ENCODE results near the gene FGF16.

Gene FGF16

DNA sequence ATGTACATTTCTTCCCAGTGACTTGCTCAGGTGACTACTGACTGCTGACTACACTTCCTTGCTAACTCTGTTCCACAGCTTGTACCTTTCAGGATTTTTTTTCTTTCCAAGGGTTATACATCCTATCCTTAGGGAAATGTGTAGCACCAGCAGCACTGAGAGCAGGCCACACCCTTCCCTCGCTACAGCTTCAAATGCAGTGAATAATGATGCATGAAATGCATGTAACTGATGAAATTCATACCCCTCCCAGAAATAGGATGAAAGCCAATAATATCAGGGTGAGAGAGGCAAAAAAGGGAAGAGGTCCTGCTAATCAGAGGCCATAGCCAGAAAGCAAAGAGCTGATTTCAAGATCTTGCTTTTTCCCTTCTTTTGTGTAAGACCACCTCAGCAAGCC, 6.2 kb upstream of the FGF16 start:
- TF ChIP-seq TEAD4 (IDR thresholded peaks at IDR 0.05) = no peak
- no peak for TF ChIP-seq TAF1 (IDR thresholded peaks at IDR 0.05; ENCODE audit: low read depth)
- TF ChIP-seq FOXM1 (IDR thresholded peaks at IDR 0.05; ENCODE audit: borderline replicate concordance, low read depth) = no peak
- TF ChIP-seq, protein P1, sequence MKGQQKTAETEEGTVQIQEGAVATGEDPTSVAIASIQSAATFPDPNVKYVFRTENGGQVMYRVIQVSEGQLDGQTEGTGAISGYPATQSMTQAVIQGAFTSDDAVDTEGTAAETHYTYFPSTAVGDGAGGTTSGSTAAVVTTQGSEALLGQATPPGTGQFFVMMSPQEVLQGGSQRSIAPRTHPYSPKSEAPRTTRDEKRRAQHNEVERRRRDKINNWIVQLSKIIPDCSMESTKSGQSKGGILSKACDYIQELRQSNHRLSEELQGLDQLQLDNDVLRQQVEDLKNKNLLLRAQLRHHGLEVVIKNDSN (IDR thresholded peaks at IDR 0.05) = no peak
- no peak for TF ChIP-seq ZBTB7A (IDR thresholded peaks at IDR 0.05; ENCODE audit: low read depth)
- TF ChIP-seq NFIC (IDR thresholded peaks at IDR 0.05) = no peak
- TF ChIP-seq CREB1 (IDR thresholded peaks at IDR 0.05; ENCODE audit: low read depth) = no peak

DNA sequence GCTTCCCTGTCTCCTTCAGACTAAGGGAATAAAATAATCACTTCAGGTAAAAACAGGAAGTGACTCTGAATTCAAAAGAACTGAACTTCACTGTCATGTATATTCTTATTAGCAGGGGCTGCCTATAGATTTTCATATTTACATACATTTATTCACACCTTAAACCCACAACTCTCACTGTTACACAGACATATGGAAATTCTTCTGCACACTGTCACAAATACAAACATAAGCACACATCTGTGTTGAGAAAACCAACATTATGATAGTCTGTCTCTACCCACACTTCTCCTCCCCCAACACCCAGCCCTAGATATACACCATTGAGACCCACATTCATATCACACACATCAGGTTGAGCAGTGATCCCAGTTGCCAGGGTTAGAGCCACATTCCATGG, 5.7 kb upstream of the FGF16 start:
- TF ChIP-seq YY1 (IDR thresholded peaks at IDR 0.05; ENCODE audit: low read depth) (no peak), FOXM1 (IDR thresholded peaks at IDR 0.05; ENCODE audit: borderline replicate concordance, low read depth) (no peak), ZBTB7A (IDR thresholded peaks at IDR 0.05; ENCODE audit: low read depth) (no peak), RAD21 (IDR thresholded peaks at IDR 0.05; ENCODE audit: low read depth) (no peak), TEAD4 (IDR thresholded peaks at IDR 0.05) (no peak), EGR1 (IDR thresholded peaks at IDR 0.05) (no peak), EP300 (IDR thresholded peaks at IDR 0.05; ENCODE audit: borderline replicate concordance) (no peak), TCF12 (IDR thresholded peaks at IDR 0.05; ENCODE audit: low read depth) (no peak), TAF1 (IDR thresholded peaks at IDR 0.05; ENCODE audit: low read depth) (no peak), CREB1 (IDR thresholded peaks at IDR 0.05; ENCODE audit: low read depth) (no peak), NFIC (IDR thresholded peaks at IDR 0.05) (no peak), CEBPB (IDR thresholded peaks at IDR 0.05) (no peak)
- TF ChIP-seq, protein P2, sequence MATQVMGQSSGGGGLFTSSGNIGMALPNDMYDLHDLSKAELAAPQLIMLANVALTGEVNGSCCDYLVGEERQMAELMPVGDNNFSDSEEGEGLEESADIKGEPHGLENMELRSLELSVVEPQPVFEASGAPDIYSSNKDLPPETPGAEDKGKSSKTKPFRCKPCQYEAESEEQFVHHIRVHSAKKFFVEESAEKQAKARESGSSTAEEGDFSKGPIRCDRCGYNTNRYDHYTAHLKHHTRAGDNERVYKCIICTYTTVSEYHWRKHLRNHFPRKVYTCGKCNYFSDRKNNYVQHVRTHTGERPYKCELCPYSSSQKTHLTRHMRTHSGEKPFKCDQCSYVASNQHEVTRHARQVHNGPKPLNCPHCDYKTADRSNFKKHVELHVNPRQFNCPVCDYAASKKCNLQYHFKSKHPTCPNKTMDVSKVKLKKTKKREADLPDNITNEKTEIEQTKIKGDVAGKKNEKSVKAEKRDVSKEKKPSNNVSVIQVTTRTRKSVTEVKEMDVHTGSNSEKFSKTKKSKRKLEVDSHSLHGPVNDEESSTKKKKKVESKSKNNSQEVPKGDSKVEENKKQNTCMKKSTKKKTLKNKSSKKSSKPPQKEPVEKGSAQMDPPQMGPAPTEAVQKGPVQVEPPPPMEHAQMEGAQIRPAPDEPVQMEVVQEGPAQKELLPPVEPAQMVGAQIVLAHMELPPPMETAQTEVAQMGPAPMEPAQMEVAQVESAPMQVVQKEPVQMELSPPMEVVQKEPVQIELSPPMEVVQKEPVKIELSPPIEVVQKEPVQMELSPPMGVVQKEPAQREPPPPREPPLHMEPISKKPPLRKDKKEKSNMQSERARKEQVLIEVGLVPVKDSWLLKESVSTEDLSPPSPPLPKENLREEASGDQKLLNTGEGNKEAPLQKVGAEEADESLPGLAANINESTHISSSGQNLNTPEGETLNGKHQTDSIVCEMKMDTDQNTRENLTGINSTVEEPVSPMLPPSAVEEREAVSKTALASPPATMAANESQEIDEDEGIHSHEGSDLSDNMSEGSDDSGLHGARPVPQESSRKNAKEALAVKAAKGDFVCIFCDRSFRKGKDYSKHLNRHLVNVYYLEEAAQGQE (IDR thresholded peaks at IDR 0.05; ENCODE audit: low read depth) = no peak
- TF ChIP-seq, protein P3, sequence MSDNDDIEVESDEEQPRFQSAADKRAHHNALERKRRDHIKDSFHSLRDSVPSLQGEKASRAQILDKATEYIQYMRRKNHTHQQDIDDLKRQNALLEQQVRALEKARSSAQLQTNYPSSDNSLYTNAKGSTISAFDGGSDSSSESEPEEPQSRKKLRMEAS (IDR thresholded peaks at IDR 0.05) = no peak

DNA sequence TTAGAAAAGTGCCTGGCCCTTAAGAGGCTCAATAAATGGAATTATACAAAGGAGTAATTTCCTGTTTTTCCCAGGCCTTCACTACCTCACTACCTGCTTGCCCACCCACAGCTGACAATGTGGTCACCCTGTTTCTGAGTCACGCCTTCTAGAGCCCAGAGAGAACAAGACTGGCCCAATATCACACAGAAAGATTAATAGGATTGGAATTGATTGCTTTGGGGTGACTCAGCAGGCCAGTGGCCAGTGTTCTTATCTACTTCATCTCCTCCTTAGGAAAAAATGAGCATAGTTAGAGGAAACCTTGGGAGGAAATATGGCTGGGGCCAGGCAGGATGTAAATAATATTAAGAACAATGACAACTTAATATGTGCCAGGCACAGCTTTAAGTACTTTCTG, 4.5 kb upstream of the FGF16 start:
- no peak for TF ChIP-seq RAD21 (IDR thresholded peaks at IDR 0.05; ENCODE audit: low read depth)
- TF ChIP-seq NFIC (IDR thresholded peaks at IDR 0.05) = no peak
- TF ChIP-seq TCF12 (IDR thresholded peaks at IDR 0.05; ENCODE audit: low read depth) = no peak
- TF ChIP-seq, protein P1 (IDR thresholded peaks at IDR 0.05) = no peak
- TF ChIP-seq EGR1 (IDR thresholded peaks at IDR 0.05) = no peak
- TF ChIP-seq FOXM1 (IDR thresholded peaks at IDR 0.05; ENCODE audit: borderline replicate concordance, low read depth) = no peak
- TF ChIP-seq TEAD4 (IDR thresholded peaks at IDR 0.05) = no peak
- TF ChIP-seq, protein P3 (IDR thresholded peaks at IDR 0.05) = no peak
- TF ChIP-seq CREB1 (IDR thresholded peaks at IDR 0.05; ENCODE audit: low read depth) = no peak
- no peak for TF ChIP-seq EP300 (IDR thresholded peaks at IDR 0.05; ENCODE audit: borderline replicate concordance)
- no peak for TF ChIP-seq ZBTB7A (IDR thresholded peaks at IDR 0.05; ENCODE audit: low read depth)

DNA sequence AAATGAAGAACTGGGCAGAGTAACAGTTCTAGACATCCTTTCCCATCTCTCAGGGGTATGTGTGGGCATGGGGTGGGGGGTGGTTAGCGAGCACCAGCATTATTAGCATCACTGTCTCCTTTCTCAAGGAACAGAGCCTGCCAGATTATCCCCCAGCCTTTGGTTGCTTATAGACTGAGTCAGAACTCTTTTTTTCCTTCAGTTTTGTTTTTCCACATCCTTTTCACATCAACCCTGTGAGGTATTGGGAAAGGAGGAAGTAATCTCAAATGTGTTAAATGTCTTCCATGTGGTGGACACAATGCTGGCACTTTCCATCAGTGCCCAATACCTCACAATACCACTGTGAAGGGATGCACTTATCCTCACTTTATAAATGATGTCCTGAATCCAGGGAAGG, 3.1 kb upstream of the FGF16 start:
- TF ChIP-seq NFIC (IDR thresholded peaks at IDR 0.05) = no peak

DNA sequence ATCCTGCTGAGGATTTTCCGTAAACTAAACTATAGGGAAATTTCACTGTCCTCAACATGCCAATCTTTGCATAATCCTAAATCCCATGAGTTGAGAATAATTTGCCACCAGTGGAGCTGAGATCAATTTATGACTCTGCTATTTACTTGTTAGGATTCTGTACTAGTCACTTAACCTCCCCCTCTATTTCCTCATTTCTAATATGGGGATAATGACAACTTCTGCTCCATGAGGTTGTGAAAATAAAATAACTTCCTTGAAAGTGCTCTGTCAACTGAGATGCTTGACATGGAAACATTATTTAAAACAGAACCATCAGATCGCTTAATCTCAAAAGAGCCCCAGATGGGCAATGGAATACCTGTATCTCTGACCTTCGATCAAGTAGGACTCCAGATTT, 2.6 kb upstream of the FGF16 start:
- TF ChIP-seq FOXM1 (IDR thresholded peaks at IDR 0.05; ENCODE audit: borderline replicate concordance, low read depth) (no peak), EP300 (IDR thresholded peaks at IDR 0.05; ENCODE audit: borderline replicate concordance) (no peak), CEBPB (IDR thresholded peaks at IDR 0.05) (no peak), NFIC (IDR thresholded peaks at IDR 0.05) (no peak), ZBTB7A (IDR thresholded peaks at IDR 0.05; ENCODE audit: low read depth) (no peak), CREB1 (IDR thresholded peaks at IDR 0.05; ENCODE audit: low read depth) (no peak), TCF12 (IDR thresholded peaks at IDR 0.05; ENCODE audit: low read depth) (no peak)
- TF ChIP-seq, protein P2 (IDR thresholded peaks at IDR 0.05; ENCODE audit: low read depth) = no peak

DNA sequence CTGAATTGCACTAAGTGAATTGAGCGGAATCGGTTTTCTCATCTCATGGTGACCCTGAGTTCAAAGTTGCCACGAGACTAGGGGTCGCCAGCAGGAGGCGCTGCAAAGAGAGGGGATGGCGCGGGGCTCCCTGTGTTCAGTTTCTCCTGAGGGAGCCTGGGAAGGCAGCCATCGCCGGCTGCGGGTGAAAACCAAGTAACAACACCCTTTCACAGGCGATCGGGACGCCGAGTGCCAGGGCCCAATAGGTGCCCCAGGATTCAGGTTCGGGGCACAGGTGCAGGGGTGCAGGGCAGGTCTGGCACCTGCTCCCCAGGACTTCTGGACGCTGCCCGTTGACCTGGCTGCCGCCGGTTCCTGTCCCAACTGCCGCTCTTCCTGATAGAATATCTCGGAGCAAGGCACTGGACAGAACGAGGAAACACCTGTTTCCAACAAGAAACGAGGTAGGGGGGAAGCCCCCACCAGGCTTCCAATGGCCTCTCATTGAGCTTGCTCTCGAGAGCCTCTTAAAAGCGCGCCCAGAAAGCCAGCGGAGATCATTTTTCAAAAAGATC, 1.1 kb upstream of the FGF16 start:
- TF ChIP-seq RAD21 (IDR thresholded peaks at IDR 0.05; ENCODE audit: low read depth) (no peak), EP300 (IDR thresholded peaks at IDR 0.05; ENCODE audit: borderline replicate concordance) (no peak), NFIC (IDR thresholded peaks at IDR 0.05) (no peak), ZBTB7A (IDR thresholded peaks at IDR 0.05; ENCODE audit: low read depth) (no peak)
- TF ChIP-seq, protein P3 (IDR thresholded peaks at IDR 0.05) = no peak
